HepG2 (cell line): ENCODE data around the gene NOTUM. TPM values are rescaled to one million over a fixed set of nuclear protein-coding genes. Genes with fewer than 3 reads are reported as not detected.

Experiments used
- ARNT2 ChIP-seq: sonication (generic); formaldehyde crosslinking; IDR thresholded peaks from 2 replicates; pipeline ENCODE4 v1.8.0; 2022; ENCODE audit warnings: mild to moderate bottlenecking, low read depth, missing genetic modification reagents, moderate library complexity
- DNMT1 ChIP-seq: sonication (generic); formaldehyde crosslinking; IDR thresholded peaks from 2 replicates; pipeline ENCODE4 v1.5.1; 2020; ENCODE audit warnings: mild to moderate bottlenecking, missing genetic modification reagents
- ETV5 ChIP-seq: IDR thresholded peaks from 2 replicates; pipeline ENCODE4 v1.6.1; 2018; ENCODE audit warnings: missing biosample characterization, missing genetic modification reagents, inconsistent platforms, borderline replicate concordance
- GTF3A ChIP-seq: sonication (generic); formaldehyde crosslinking; conservative IDR thresholded peaks from 2 replicates; pipeline ENCODE4 v1.4.0; 2020; ENCODE audit warnings: mild to moderate bottlenecking, missing genetic modification reagents
- GZF1 ChIP-seq: sonication (generic); formaldehyde crosslinking; IDR thresholded peaks from 2 replicates; pipeline ENCODE4 v1.5.1; 2020; ENCODE audit warnings: mild to moderate bottlenecking, missing genetic modification reagents
- HNRNPK ChIP-seq: fragments of 200-400 bp; formaldehyde crosslinking; IDR thresholded peaks from 2 replicates; pipeline ENCODE4 v1.6.1; 2018; ENCODE audit warnings: low read length, low read depth, moderate library complexity, mild to moderate bottlenecking; ENCODE audit not compliant: poor library complexity, severe bottlenecking
- MTF2 ChIP-seq: sonication (generic); formaldehyde crosslinking; IDR thresholded peaks from 2 replicates; pipeline ENCODE4 v1.5.0; 2020; ENCODE audit warnings: missing genetic modification reagents, borderline replicate concordance
- RBFOX2 ChIP-seq: fragments of 200-400 bp; formaldehyde crosslinking; IDR thresholded peaks from 2 replicates; pipeline ENCODE4 v1.6.1; 2017; ENCODE audit warnings: low read depth, mild to moderate bottlenecking, low read length
- ZMYM2 ChIP-seq: sonication (generic); formaldehyde crosslinking; IDR thresholded peaks from 2 replicates; pipeline ENCODE4 v1.8.0; 2022; ENCODE audit warnings: mild to moderate bottlenecking, missing genetic modification reagents
- ZNF24 ChIP-seq: fragments of 450-650 bp; IDR thresholded peaks from 2 replicates; pipeline ENCODE4 v1.6.1; 2017; ENCODE audit warnings: antibody characterized with exemption, mild to moderate bottlenecking
- ZNF256 ChIP-seq: sonication (generic); formaldehyde crosslinking; conservative IDR thresholded peaks from 2 replicates; pipeline ENCODE4 v1.4.0; 2020; ENCODE audit warnings: missing genetic modification reagents
- ZNF317 ChIP-seq: sonication (generic); formaldehyde crosslinking; IDR thresholded peaks from 2 replicates; pipeline ENCODE4 v1.5.0; 2020; ENCODE audit warnings: mild to moderate bottlenecking, missing genetic modification reagents
- ZNF570 ChIP-seq: sonication (generic); formaldehyde crosslinking; IDR thresholded peaks from 2 replicates; pipeline ENCODE4 v1.4.0; 2020; ENCODE audit warnings: mild to moderate bottlenecking, missing genetic modification reagents, borderline replicate concordance
- ZNF577 ChIP-seq: sonication (generic); formaldehyde crosslinking; IDR thresholded peaks from 2 replicates; pipeline ENCODE4 v1.4.0; 2020; ENCODE audit warnings: mild to moderate bottlenecking, low read depth, missing genetic modification reagents, borderline replicate concordance
- ZNF737 ChIP-seq: sonication (generic); formaldehyde crosslinking; IDR thresholded peaks from 2 replicates; pipeline ENCODE4 v1.5.0; 2020; ENCODE audit warnings: missing genetic modification reagents, mild to moderate bottlenecking, borderline replicate concordance
- ZNF766 ChIP-seq: sonication (generic); formaldehyde crosslinking; IDR thresholded peaks from 2 replicates; pipeline ENCODE4 v1.5.0; 2020; ENCODE audit warnings: missing genetic modification reagents, borderline replicate concordance
- ZNF773 ChIP-seq: sonication (generic); formaldehyde crosslinking; IDR thresholded peaks from 2 replicates; pipeline ENCODE4 v1.4.0; 2020; ENCODE audit warnings: missing genetic modification reagents, borderline replicate concordance
- ZNF891 ChIP-seq: sonication (generic); formaldehyde crosslinking; IDR thresholded peaks from 2 replicates; pipeline ENCODE4 v1.5.0; 2020; ENCODE audit warnings: mild to moderate bottlenecking, missing genetic modification reagents
- polyA plus RNA-seq, 8 experiments: library from polyadenylated mRNA; depleted of rRNA in 3 of 8; stranded (reverse) in 7 of 8; unstranded in 1 of 8; fragments of >200 nt; fragmentation: Illumina TruSeq in 4 of 8; extraction: Trizol in 4 of 8; gene quantifications; 2 replicates each; pipeline versions ENCODE4 v1.2.1 to v1.2.3, GENCODE V29; 2011 to 2016; ENCODE audit warnings: low read depth in 4 of 8, missing spikeins in 1 of 8, mixed read lengths in 1 of 8; ENCODE audit not compliant: insufficient read depth in 1 of 8
- total RNA-seq, 5 experiments: library from RNA; depleted of rRNA; stranded (reverse); fragments of >200 nt; fragmentation: Illumina TruSeq; extraction: Trizol; gene quantifications; 2 replicates each; pipeline ENCODE4 v1.2.3, GENCODE V29; 2016; ENCODE audit warnings: low read depth in 1 of 5
- TF ChIP-seq, protein P1 (sequence below): sonication (generic); formaldehyde crosslinking; IDR thresholded peaks from 2 replicates; pipeline ENCODE4 v1.4.0; 2020; ENCODE audit warnings: missing genetic modification reagents
- TF ChIP-seq, protein P2 (sequence below): IDR thresholded peaks from 2 replicates; pipeline ENCODE4 v1.6.1; 2016; ENCODE audit warnings: control low read depth
- TF ChIP-seq, protein P3 (sequence below): sonication (generic); formaldehyde crosslinking; IDR thresholded peaks from 2 replicates; pipeline ENCODE4 v1.4.0; 2020; ENCODE audit warnings: low read depth, mild to moderate bottlenecking, missing genetic modification reagents
- TF ChIP-seq, protein P4 (sequence below): sonication (generic); formaldehyde crosslinking; IDR thresholded peaks from 2 replicates; pipeline ENCODE4 v1.4.0; 2020; ENCODE audit warnings: mild to moderate bottlenecking, missing genetic modification reagents, borderline replicate concordance

The NOTUM gene
- total and polyA plus RNA-seq, 2 of the 13 experiments (the other 11 are each of a cell fraction or from before 2014, with no cell fraction given), result 150 to 160 TPM

DNA sequence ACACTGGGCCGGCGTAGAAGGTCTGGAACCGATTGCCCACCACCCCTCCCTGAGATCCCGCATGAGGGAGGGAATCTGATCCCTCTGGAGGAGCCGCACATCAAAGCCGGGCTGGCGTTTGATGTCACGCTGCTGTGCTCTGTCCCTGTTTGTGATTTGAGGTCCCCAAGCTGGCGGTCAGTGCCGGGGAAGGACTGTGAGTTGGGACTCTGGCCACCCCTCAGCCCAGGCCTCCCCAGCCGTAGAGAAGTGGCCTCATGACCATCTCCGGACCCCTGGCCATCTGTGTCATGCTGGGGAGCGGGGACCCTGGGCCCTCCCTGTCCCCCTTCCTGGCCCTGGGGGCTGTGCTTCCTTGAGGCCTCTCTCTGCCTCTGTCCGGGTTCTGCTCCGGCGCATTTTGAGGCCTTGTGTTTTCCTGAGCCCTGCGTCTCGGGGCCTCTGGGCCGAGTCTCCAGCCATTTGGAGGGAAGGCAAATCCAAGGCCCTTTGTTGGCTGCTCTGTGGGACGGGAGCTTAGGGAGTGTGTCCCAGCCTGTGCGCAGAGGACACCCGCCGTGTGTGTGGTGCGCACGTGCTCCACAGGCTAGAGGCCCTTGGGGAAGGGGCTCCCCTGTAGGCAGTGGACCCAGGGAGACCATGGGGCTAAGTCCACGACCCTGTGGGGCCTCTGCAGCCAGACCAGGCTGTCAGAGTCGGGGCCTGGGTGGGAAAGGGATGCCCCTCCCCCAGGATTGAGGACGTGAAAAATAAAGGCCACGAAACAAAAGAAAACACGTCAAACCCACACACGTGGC, 31.5 kb upstream of the NOTUM start (continued):
- TF ChIP-seq ZNF891 (CRISPR knock-in tag) (peak; percentile 97), GZF1 (CRISPR knock-in tag) (peak; percentile 94), ZMYM2 (CRISPR knock-in tag) (peak; percentile 97), RBFOX2 (peak; percentile 75), DNMT1 (peak; percentile 96), ZNF256 (CRISPR knock-in tag) (peak; percentile 54; the same call in 1 of the 2 replicates), ZNF577 (CRISPR knock-in tag) (peak; percentile 22; the same call in 1 of the 2 replicates), ZNF570 (CRISPR knock-in tag) (peak; percentile 93), ETV5 (CRISPR knock-in tag) (peak; percentile 75), ZNF317 (CRISPR knock-in tag) (peak; percentile 94), ZNF773 (CRISPR knock-in tag) (peak; percentile 97), ZNF24 (0 out of 2 replicates have a peak, but pooled peaks have one; percentile 8), ZNF766 (peak; percentile 98; the same call in 1 of the 2 replicates), MTF2 (CRISPR knock-in tag) (no peak), ZNF737 (CRISPR knock-in tag) (peak; percentile 99), ARNT2 (CRISPR knock-in tag) (peak; percentile 97), GTF3A (no peak), HNRNPK (no peak)
- TF ChIP-seq, protein P1, sequence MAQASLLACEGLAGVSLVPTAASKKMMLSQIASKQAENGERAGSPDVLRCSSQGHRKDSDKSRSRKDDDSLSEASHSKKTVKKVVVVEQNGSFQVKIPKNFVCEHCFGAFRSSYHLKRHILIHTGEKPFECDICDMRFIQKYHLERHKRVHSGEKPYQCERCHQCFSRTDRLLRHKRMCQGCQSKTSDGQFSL, result peak; percentile 69
- TF ChIP-seq, protein P2, sequence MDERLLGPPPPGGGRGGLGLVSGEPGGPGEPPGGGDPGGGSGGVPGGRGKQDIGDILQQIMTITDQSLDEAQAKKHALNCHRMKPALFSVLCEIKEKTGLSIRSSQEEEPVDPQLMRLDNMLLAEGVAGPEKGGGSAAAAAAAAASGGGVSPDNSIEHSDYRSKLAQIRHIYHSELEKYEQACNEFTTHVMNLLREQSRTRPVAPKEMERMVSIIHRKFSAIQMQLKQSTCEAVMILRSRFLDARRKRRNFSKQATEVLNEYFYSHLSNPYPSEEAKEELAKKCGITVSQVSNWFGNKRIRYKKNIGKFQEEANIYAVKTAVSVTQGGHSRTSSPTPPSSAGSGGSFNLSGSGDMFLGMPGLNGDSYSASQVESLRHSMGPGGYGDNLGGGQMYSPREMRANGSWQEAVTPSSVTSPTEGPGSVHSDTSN (CRISPR knock-in tag), result no peak
- TF ChIP-seq, protein P3, sequence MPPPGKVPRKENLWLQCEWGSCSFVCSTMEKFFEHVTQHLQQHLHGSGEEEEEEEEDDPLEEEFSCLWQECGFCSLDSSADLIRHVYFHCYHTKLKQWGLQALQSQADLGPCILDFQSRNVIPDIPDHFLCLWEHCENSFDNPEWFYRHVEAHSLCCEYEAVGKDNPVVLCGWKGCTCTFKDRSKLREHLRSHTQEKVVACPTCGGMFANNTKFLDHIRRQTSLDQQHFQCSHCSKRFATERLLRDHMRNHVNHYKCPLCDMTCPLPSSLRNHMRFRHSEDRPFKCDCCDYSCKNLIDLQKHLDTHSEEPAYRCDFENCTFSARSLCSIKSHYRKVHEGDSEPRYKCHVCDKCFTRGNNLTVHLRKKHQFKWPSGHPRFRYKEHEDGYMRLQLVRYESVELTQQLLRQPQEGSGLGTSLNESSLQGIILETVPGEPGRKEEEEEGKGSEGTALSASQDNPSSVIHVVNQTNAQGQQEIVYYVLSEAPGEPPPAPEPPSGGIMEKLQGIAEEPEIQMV (CRISPR knock-in tag), result peak; percentile 93; the same call in 1 of the 2 replicates
- TF ChIP-seq, protein P4, sequence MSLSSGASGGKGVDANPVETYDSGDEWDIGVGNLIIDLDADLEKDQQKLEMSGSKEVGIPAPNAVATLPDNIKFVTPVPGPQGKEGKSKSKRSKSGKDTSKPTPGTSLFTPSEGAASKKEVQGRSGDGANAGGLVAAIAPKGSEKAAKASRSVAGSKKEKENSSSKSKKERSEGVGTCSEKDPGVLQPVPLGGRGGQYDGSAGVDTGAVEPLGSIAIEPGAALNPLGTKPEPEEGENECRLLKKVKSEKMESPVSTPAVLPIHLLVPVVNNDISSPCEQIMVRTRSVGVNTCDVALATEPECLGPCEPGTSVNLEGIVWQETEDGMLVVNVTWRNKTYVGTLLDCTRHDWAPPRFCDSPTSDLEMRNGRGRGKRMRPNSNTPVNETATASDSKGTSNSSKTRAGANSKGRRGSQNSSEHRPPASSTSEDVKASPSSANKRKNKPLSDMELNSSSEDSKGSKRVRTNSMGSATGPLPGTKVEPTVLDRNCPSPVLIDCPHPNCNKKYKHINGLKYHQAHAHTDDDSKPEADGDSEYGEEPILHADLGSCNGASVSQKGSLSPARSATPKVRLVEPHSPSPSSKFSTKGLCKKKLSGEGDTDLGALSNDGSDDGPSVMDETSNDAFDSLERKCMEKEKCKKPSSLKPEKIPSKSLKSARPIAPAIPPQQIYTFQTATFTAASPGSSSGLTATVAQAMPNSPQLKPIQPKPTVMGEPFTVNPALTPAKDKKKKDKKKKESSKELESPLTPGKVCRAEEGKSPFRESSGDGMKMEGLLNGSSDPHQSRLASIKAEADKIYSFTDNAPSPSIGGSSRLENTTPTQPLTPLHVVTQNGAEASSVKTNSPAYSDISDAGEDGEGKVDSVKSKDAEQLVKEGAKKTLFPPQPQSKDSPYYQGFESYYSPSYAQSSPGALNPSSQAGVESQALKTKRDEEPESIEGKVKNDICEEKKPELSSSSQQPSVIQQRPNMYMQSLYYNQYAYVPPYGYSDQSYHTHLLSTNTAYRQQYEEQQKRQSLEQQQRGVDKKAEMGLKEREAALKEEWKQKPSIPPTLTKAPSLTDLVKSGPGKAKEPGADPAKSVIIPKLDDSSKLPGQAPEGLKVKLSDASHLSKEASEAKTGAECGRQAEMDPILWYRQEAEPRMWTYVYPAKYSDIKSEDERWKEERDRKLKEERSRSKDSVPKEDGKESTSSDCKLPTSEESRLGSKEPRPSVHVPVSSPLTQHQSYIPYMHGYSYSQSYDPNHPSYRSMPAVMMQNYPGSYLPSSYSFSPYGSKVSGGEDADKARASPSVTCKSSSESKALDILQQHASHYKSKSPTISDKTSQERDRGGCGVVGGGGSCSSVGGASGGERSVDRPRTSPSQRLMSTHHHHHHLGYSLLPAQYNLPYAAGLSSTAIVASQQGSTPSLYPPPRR, result peak; percentile 93
